ENCODE results near the gene ELMOD3.
A peak's percentile ranks its signal among the peaks of the same experiment; 100 is the strongest.
"Not testable (repeated sequence)": the region's sequence is repeated elsewhere in the genome, so short reads cannot be mapped to it uniquely, and the experiment has no call there.

The ELMOD3 gene

GRCh38 chr2:85405201-85406059 lies 50.9 kb downstream of the ELMOD3 start:
- DNase-seq = no peak

DNA sequence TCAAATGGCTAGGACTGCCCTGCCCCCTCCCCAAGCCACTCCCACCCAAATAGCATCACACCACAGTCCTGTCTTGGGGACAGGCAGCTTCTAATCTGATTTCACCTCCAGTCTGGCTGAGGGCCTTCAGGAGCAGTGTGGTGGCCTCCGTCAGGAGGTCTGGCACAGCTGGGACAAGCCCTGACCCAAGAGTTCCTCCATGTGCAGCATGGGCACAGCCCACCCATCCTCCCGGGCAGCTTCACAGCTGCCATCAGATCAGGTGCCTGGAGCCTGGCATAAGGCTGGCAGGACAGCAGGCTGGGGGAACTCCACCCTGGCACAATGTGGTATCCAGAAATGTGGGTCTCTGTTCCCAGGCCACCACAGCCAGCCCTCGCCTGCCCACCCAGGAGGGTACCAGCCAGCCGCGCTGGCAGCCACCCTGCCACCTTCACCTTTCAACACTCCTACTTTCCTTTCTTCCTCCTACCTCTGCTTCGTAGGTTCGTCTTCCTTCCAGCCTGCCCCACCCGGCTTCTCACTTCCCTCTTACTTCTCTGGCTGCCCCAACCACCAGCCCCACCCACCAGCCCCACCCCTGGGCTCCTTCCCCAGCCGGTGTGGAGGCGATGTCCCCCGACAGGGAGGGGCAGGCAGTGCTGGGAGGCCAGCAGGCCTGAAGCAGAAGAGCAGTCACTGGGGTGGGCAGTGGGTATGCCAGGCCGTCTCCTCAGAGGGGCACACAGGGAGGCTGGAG lies 55.4 kb downstream of the ELMOD3 start, which contains the start of gene CAPG:
Gene CAPG (minus strand): TSS at position 522 of the 739 bp plus-strand sequence. CDS start 8,221 bp downstream, outside the sequence.
- DNase-seq = no peak

- DNase-seq = no peak
Observed at GRCh38 chr2:85410584-85411404, 56.2 kb downstream of the ELMOD3 start.

DNA sequence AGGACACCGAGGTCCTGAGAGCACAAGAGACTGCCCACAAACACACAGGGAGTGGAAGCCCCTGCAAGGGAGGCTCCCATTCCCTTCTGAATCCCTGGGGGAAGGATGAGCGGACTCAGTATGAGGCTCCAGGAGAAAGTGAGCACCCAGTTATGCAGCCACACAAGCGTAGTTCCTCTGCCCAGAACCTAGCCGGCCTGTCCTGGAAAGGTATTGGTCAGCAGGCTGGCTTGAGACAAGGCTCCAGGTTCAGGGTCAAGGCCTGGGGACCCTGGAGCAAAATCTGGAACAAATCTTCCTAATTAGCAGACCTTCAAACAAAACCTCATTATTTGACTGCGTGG lies 56.8 kb downstream of the ELMOD3 start:
- DNase-seq = no peak

- DNase-seq = no peak
Observed at GRCh38 chr2:85413592-85414420, 59.2 kb downstream of the ELMOD3 start.

DNA sequence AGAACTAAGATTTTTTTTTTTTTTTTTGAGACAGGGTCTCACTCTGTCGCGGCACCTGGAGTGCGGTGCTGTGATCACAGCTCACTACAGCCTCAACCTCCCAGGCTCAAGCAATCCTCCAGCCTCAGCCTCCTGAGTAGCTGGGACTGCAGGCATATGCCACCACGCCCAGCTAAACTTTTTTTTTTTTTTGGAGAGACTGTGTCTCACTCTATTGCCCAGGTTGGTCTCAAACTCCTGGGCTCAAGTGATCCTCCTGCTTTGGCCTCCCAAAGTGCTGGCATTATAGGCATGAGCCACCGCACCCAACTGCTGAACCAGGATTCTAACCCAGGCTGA lies 59.8 kb downstream of the ELMOD3 start:
- DNase-seq = not testable (repeated sequence)

DNA sequence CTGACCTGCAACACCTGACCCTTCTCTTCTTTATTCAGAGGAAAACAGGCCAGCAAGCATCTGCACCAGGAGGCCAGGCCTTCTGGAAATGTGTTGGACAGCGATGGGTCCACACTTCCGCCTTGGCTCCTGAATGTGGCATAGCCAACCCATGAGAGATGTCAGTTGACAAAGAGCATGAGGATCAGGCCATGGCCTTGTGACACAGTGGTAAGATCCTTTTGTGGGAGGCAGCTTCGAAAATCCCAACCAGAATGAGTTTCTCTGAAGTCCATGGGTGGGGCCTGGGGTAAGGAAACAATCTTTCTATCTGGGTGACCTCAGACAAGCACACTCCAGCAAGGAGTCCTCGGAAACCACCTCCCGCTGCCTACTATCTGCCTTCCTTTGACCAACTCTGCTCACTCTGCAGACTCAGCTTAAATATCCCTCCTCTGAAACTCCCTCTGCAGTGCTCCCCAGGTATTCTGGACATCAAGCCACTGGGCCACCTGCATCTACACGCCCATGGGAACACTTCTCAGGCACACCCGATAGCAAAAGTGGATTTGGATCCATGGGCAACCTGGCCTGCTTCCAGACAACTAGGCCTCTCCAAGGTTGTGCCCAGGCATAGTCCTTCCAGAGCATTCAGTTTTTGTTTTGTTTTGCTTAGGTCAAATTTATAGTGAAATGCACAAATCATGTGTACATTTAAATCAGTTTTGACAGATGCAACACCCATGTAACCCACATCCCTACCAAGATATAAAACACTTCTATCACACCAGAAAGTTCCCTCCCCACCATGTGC lies 60.4 kb downstream of the ELMOD3 start:
- no peak for DNase-seq

- no peak for DNase-seq
Observed at GRCh38 chr2:85415980-85416650, 61.5 kb downstream of the ELMOD3 start.

DNA sequence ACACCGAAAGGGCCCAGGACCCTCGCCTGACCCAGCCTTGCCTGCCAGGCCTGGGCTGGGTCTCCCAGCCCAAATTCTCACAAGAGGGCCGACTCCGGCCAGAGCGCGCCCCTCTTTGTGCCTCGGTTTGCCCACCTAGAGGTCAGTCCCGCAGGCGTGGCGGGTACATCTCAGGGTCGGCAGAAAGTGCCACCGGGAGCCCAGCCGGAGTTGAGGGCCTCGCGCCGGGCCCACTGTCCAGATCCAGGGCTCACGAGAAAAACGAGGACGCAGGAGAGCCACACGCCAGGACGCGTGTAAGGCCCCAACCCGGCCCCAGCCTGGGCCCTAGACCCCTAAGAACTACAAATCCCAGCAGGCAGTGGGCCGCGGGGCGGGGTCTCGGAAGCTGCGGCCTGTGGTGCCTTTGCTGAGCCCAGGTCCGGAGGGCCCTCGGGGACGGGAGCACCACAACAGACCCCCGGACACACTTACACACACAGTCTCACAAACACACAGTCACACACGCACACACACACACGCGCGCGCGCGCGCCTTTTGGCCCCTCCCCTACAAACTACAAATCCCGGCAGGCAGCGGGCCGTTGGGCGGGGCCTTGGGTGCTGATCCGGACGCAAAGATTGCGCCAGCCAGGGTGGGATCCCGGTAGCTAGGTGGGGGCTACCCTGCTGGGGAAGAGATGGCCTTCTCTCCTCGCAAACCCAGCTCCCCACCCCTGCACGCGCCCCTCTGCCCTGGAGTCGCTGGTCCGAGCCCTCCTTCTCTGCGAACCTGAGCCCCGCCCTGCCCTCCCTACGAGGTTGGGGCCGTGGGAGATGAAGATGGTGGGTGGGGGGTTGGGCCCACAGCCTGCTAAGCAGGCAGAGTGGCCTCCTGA lies 63.8 kb downstream of the ELMOD3 start, which contains the start of gene SH2D6:
Gene SH2D6 (plus strand): TSS at position 583 of the 877 bp plus-strand sequence. CDS start 10,752 bp downstream, outside the sequence.
- DNase-seq = peak; percentile 62

- peak; percentile 16 for DNase-seq
Observed at GRCh38 chr2:85419009-85419675, 64.6 kb downstream of the ELMOD3 start.

DNA sequence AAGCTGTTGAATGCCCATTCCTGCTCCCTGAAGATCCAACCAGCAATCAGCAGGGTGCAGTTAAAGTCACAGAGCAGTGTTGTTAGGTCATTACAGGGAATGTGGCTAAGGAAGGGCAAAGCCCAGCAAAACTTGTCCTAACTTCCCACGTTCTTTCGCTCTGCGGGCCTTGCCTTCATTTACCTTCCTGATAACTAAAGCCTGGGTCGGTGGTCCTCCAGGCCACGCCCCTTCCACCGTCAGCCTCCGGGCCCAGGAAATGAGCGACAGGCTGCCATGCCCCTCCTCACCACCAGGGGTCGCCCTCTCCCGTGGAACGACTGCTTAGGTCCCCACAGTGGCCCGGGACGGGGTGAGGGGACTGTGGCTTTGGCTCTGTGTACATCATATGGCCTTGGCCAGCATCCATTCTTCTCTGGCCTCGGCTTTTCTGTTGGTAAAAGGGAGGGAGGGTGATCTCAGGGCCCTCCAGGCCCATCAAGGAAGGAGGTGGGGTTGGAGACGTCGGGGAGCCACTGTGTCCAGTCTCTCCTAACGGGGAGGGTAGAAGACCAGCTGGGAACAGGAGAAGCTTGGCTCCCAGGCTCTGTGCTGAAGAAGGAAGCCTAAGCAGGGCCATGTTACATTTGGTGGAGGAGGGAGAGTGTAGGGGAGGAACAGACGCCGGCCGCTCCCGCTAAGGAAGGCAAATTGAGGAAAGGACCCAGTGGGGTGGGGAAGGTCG lies 66.1 kb downstream of the ELMOD3 start:
- peak; percentile 71 for DNase-seq

DNA sequence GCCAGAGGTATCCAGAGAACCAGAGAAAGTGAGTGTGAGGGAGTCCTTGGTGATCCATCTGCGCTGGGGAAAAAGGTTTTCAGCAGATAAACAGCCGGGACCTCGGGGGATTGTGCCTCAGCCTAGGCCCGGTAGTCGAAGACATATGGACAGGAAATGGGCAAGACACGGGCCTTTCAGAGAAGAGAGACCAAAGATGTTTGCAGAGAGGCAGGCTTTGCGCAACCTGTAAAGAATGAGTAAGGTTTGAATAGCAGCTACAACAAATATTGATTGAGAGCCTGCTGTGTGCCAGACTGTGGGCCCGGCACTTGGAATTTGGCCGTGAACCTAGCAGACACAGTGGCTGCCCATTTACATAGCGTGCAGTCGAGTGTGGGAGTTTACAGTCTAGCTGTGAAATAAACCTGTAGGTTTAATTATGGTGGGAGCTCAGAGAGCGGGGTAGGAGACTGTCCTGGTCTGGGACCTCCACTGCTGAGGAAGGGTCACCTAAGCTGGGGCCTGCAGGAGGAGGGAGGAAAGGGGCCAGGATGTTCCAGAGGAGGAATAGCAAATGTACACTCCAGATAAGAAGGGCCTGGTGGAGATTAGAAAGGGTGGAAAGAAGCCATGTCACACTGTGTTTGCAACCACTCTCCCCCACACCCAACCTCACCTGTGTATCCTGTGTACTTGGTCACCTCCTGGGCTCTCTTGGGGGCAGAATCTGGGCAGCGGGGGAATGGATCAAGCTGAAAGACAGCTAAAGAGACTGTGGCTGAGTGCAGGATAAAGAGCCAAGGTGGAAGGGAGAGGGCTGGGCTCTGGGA lies 66.9 kb downstream of the ELMOD3 start:
- DNase-seq = peak; percentile 66

GRCh38 chr2:85422072-85422457 lies 67.5 kb downstream of the ELMOD3 start:
- no peak for DNase-seq

GRCh38 chr2:85423525-85423924 lies 69.0 kb downstream of the ELMOD3 start:
- DNase-seq = no peak

DNA sequence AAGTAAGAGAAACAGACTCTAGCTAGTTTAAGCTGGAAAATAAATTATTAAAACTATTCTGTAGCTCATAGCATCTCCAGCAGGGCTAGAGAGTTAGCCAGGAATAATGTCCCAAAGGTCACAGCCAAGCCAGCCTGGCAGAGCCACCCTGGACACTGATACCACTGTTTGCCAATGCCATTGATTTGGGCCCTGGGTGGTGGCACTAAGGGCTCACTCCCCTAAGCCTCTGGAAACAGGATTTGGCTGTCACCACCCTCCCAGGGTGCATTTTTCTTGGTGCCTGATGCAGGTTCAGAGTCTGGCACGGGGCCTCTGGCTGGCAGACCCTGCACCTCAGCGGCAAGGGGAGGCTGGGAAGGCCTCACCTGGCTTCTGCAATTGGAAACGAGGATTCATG lies 71.0 kb downstream of the ELMOD3 start:
- DNase-seq = no peak

GRCh38 chr2:85427300-85427835 lies 72.8 kb downstream of the ELMOD3 start:
- DNase-seq = no peak

- no peak for DNase-seq
Observed at GRCh38 chr2:85428343-85428881, 73.8 kb downstream of the ELMOD3 start.

Measured in DMS153 (cell line).